HepG2 (cell line): ENCODE measurements around the gene TBC1D25. TPM values are rescaled to one million over a fixed set of nuclear protein-coding genes. Genes with fewer than 3 reads are reported as not detected.

Source experiments
- ATAC-seq: fragments of 200-7000 bp; cut with Tn5 transposase; 3 replicates; pipeline ENCODE4 v1.9.1; 2020; ENCODE audit warnings: mild to moderate bottlenecking, moderate library complexity
- BruUV-seq: library from RNA; stranded (reverse); fragments of 400-500 nt; replicated peaks from 2 replicates; lab custom pipeline; 2021; lab: Mats Ljungman, UMichigan
- CTCF ChIA-PET: fragments of 300-600 bp; formaldehyde crosslinking; extraction: SDS; loops from one replicate; lab custom pipeline; 2021; ENCODE audit warnings: low total read pairs, inconsistent platforms, low intra/inter-chr PET ratio; lab: Yijun Ruan, JAX
- POLR2A ChIA-PET: fragments of 350-600 bp; sonication (Branson Sonifier 250); formaldehyde crosslinking; loops from one replicate; lab custom pipeline; 2020; ENCODE audit warnings: antibody characterized with exemption, inconsistent platforms; lab: Yijun Ruan, JAX
- DNase-seq: peaks from one replicate; pipeline ENCODE4 v3.0.0-alpha.2; 2015; ENCODE audit warnings: low spot score
- FAIRE-seq: peaks from 3 replicates; lab custom pipeline; 2011; peaks lifted over from hg19 to GRCh38; lab: Jason Lieb, UNC
- H2AFZ ChIP-seq: one replicate; pipeline ENCODE4 v1.6.1; 2011; ENCODE audit warnings: low read length, inconsistent platforms
- H3K27ac ChIP-seq: fragments of 300-600 bp; 3 replicates; pipeline ENCODE4 v1.8.0; 2011; ENCODE audit warnings: mixed run types, mild to moderate bottlenecking, mixed read lengths, low read length, inconsistent platforms; ENCODE audit not compliant: insufficient read depth; ENCODE audit errors: extremely low read length
- H3K27me3 ChIP-seq, 2 experiments: fragments of 200-600 bp in 1 of 2; 2 replicates in 1 of 2; 3 replicates in 1 of 2; pipeline versions ENCODE4 v1.6.0 to v1.8.0; 2011; ENCODE audit warnings: low read length in 2 of 2, mild to moderate bottlenecking in 2 of 2, moderate library complexity in 2 of 2, inconsistent platforms in 1 of 2; ENCODE audit not compliant: insufficient read depth in 2 of 2, control insufficient read depth in 1 of 2
- H3K36me3 ChIP-seq, 2 experiments: fragments of 200-600 bp in 1 of 2; replicated peaks in 1 of 2; 2 replicates in 1 of 2; 3 replicates in 1 of 2; pipeline versions ENCODE4 v1.5.1 to v1.8.0; 2011; ENCODE audit warnings: low read length in 2 of 2, inconsistent platforms in 1 of 2; ENCODE audit not compliant: insufficient read depth in 2 of 2, control insufficient read depth in 1 of 2
- H3K4me1 ChIP-seq: 2 replicates; pipeline ENCODE4 v1.5.1; 2012; ENCODE audit warnings: low read length, inconsistent platforms; ENCODE audit not compliant: insufficient read depth
- H3K4me2 ChIP-seq: 2 replicates; pipeline ENCODE4 v1.6.0; 2011; ENCODE audit warnings: low read depth, low read length, inconsistent platforms
- H3K4me3 ChIP-seq, 3 experiments: fragments of 200-600 bp in 1 of 3; sonication (generic), shearing (Covaris generic) in 1 of 3; replicated peaks in 1 of 3; 2 replicates each; pipeline ENCODE4 v1.5.1; 2011 to 2016; ENCODE audit warnings: low read length in 3 of 3, inconsistent platforms in 2 of 3, low read depth in 2 of 3, mild to moderate bottlenecking in 2 of 3, control low read depth in 1 of 3, mixed read lengths in 1 of 3; ENCODE audit not compliant: insufficient read depth in 1 of 3
- H3K79me2 ChIP-seq: one replicate; pipeline ENCODE4 v1.6.1; 2011; ENCODE audit warnings: low read length, inconsistent platforms; ENCODE audit not compliant: insufficient read depth
- H3K9ac ChIP-seq: 2 replicates; pipeline ENCODE4 v1.6.0; 2011; ENCODE audit warnings: mild to moderate bottlenecking, low read depth, low read length, inconsistent platforms; ENCODE audit not compliant: insufficient read depth
- H3K9me3 ChIP-seq: 2 replicates; pipeline ENCODE4 v1.5.1; 2012; ENCODE audit warnings: mild to moderate bottlenecking, low read length
- H4K20me1 ChIP-seq: 2 replicates; pipeline ENCODE4 v1.6.0; 2011; ENCODE audit warnings: inconsistent platforms, mild to moderate bottlenecking, low read length, moderate library complexity; ENCODE audit not compliant: insufficient read depth
- HOXA5 ChIP-seq: sonication (generic); formaldehyde crosslinking; IDR thresholded peaks from 2 replicates; pipeline ENCODE4 v1.4.0; 2020; ENCODE audit warnings: missing genetic modification reagents
- KMT2B ChIP-seq: IDR thresholded peaks from 2 replicates; pipeline ENCODE4 v1.6.1; 2016; ENCODE audit warnings: missing genetic modification reagents, missing compliant biosample characterization
- MAZ ChIP-seq, 2 experiments: sonication (generic) in 1 of 2; formaldehyde crosslinking in 1 of 2; IDR thresholded peaks; 2 replicates each; pipeline versions ENCODE4 v1.5.0 to v1.6.1; 2012 to 2020; ENCODE audit warnings: low read depth in 2 of 2, mild to moderate bottlenecking in 2 of 2, borderline replicate concordance in 1 of 2, improper control_type of control experiment in 1 of 2, low read length in 1 of 2, missing genetic modification reagents in 1 of 2, moderate library complexity in 1 of 2
- PAWR ChIP-seq: sonication (generic); formaldehyde crosslinking; IDR thresholded peaks from 2 replicates; pipeline ENCODE4 v1.4.0; 2020; ENCODE audit warnings: missing genetic modification reagents, mild to moderate bottlenecking, borderline replicate concordance
- RNF2 ChIP-seq: fragments of 450-650 bp; conservative IDR thresholded peaks from 2 replicates; pipeline ENCODE4 v1.6.1; 2016; ENCODE audit warnings: low read depth
- TMF1 ChIP-seq: sonication (generic); formaldehyde crosslinking; IDR thresholded peaks from 2 replicates; pipeline ENCODE4 v1.8.1; 2022; ENCODE audit warnings: low read depth, missing genetic modification reagents
- TSC22D2 ChIP-seq: sonication (generic); formaldehyde crosslinking; IDR thresholded peaks from 2 replicates; pipeline ENCODE4 v1.5.1; 2020; ENCODE audit warnings: missing genetic modification reagents, mild to moderate bottlenecking, borderline replicate concordance
- ZBTB33 ChIP-seq: sonication (generic); formaldehyde crosslinking; IDR thresholded peaks from 2 replicates; pipeline ENCODE4 v1.4.0; 2020; ENCODE audit warnings: missing genetic modification reagents
- ZBTB8A ChIP-seq: sonication (generic); formaldehyde crosslinking; IDR thresholded peaks from 2 replicates; pipeline ENCODE4 v1.4.0; 2020; ENCODE audit warnings: mild to moderate bottlenecking, low read depth, missing genetic modification reagents, borderline replicate concordance
- ZFP91 ChIP-seq: sonication (generic); formaldehyde crosslinking; IDR thresholded peaks from 2 replicates; pipeline ENCODE4 v1.9.0; 2022; ENCODE audit warnings: missing genetic modification reagents, mild to moderate bottlenecking, borderline replicate concordance
- ZNF17 ChIP-seq: sonication (generic); formaldehyde crosslinking; IDR thresholded peaks from 2 replicates; pipeline ENCODE4 v1.5.0; 2020; ENCODE audit warnings: mild to moderate bottlenecking, missing genetic modification reagents
- ZNF207 ChIP-seq: fragments of 450-650 bp; IDR thresholded peaks from 2 replicates; pipeline ENCODE4 v1.6.1; 2016; ENCODE audit warnings: antibody characterized with exemption, borderline replicate concordance
- ZNF230 ChIP-seq: sonication (generic); formaldehyde crosslinking; IDR thresholded peaks from 2 replicates; pipeline ENCODE4 v1.4.0; 2020; ENCODE audit warnings: mild to moderate bottlenecking, missing genetic modification reagents
- ZNF251 ChIP-seq: sonication (generic); formaldehyde crosslinking; IDR thresholded peaks from 2 replicates; pipeline ENCODE4 v1.9.0; 2021; ENCODE audit warnings: mild to moderate bottlenecking, missing genetic modification reagents
- ZNF431 ChIP-seq: sonication (generic); formaldehyde crosslinking; IDR thresholded peaks from 2 replicates; pipeline ENCODE4 v1.9.0; 2022; ENCODE audit warnings: missing genetic modification reagents, low read depth, mild to moderate bottlenecking, borderline replicate concordance
- ZNF547 ChIP-seq: sonication (generic); formaldehyde crosslinking; IDR thresholded peaks from 2 replicates; pipeline ENCODE4 v1.5.1; 2020; ENCODE audit warnings: mild to moderate bottlenecking, missing genetic modification reagents
- ZNF570 ChIP-seq: sonication (generic); formaldehyde crosslinking; IDR thresholded peaks from 2 replicates; pipeline ENCODE4 v1.4.0; 2020; ENCODE audit warnings: mild to moderate bottlenecking, missing genetic modification reagents, borderline replicate concordance
- WGBS: methylation state at CpG from one replicate; pipeline ENCODE4 v1.1.6; 2017; ENCODE audit warnings: low lambda C conversion rate; 5-methylcytosine and 5-hydroxymethylcytosine counted together
- in situ Hi-C: cut with HindIII; loops from 2 replicates; pipeline ENCODE4 v1.10.0; 2017; ENCODE audit warnings: low pct_unique_long_range_greater_than_20kb; ENCODE audit not compliant: extremely low pct_ligation_motif_present
- intact Hi-C: fragments of 100-400 bp; cut with micrococcal nuclease; formaldehyde crosslinking; loops from one replicate; pipeline ENCODE4 v1.10.0; 2022; ENCODE audit not compliant: unreplicated experiment
- polyA plus RNA-seq, 8 experiments: library from polyadenylated mRNA; depleted of rRNA in 3 of 8; stranded (reverse) in 7 of 8; unstranded in 1 of 8; fragments of >200 nt; fragmentation: Illumina TruSeq in 4 of 8; extraction: Trizol in 4 of 8; gene quantifications; 2 replicates each; pipeline versions ENCODE4 v1.2.1 to v1.2.3, GENCODE V29; 2011 to 2016; ENCODE audit warnings: low read depth in 4 of 8, missing spikeins in 1 of 8, mixed read lengths in 1 of 8; ENCODE audit not compliant: insufficient read depth in 1 of 8
- total RNA-seq, 5 experiments: library from RNA; depleted of rRNA; stranded (reverse); fragments of >200 nt; fragmentation: Illumina TruSeq; extraction: Trizol; gene quantifications; 2 replicates each; pipeline ENCODE4 v1.2.3, GENCODE V29; 2016; ENCODE audit warnings: low read depth in 1 of 5

The TBC1D25 gene
- total and polyA plus RNA-seq, 2 of the 13 experiments (the other 11 are each of a cell fraction or from before 2014, with no cell fraction given), result 3.5 to 4.7 TPM

- no peak for TF ChIP-seq ZNF570 (CRISPR knock-in tag)
- no peak for TF ChIP-seq MAZ (IDR thresholded peaks at IDR 0.05; ENCODE audit: borderline replicate concordance, low read depth, low read length)
- TF ChIP-seq MAZ (CRISPR knock-in tag; IDR thresholded peaks at IDR 0.05; ENCODE audit: low read depth), result 0 out of 2 replicates have a peak, but pooled peaks have one; percentile 3
- no peak for TF ChIP-seq ZNF431 (CRISPR knock-in tag)
- no peak for TF ChIP-seq ZBTB8A (CRISPR knock-in tag)
- TF ChIP-seq RNF2, result no peak
- TF ChIP-seq TSC22D2 (CRISPR knock-in tag), result no peak
- TF ChIP-seq ZNF230 (CRISPR knock-in tag), result 0 out of 2 replicates have a peak, but pooled peaks have one; percentile 11
- 0 out of 2 replicates have a peak, but pooled peaks have one; percentile 0 for TF ChIP-seq KMT2B (CRISPR knock-in tag)
- TF ChIP-seq ZNF17 (CRISPR knock-in tag), result no peak
- peak; percentile 8; the same call in 1 of the 2 replicates for TF ChIP-seq ZFP91
- TF ChIP-seq PAWR, result no peak
Observed at GRCh38 chrX:48540028-48540375, 488 bp downstream of the TBC1D25 start (continued).

- peak overlapping the region; percentile 64; the same call in 1 of the 2 replicates for H3K9ac ChIP-seq
- TSS peak; percentile 69 for BruUV-seq
- no peaks in the 10 kb centered on the region for H3K9me3 ChIP-seq
- peak overlapping the region; percentile 74 for H3K4me2 ChIP-seq
- peaks cover 23% of the 10 kb centered on the region for H3K4me1 ChIP-seq
- peak overlapping the region; percentile 54 for H3K27ac ChIP-seq
- CTCF ChIA-PET, result no interaction called here
- POLR2A ChIA-PET, result interaction anchor here (1.6 to 3.1 kb wide), 3 partner anchors 10 to 34 kb away, joined by 5 to 28 read pairs (median 25); partner anchors contain the start of genes EBP and RBM3
- no peaks in the 10 kb centered on the region for H4K20me1 ChIP-seq
- no peaks in the 10 kb centered on the region for H3K27me3 ChIP-seq
- H2AFZ ChIP-seq, result no peak overlapping the region
- TF ChIP-seq TMF1 (no peak), ZNF207 (no peak), ZNF547 (no peak), ZBTB33 (CRISPR knock-in tag) (0 out of 2 replicates have a peak, but pooled peaks have one; percentile 10), ZNF251 (CRISPR knock-in tag) (no peak), HOXA5 (CRISPR knock-in tag) (no peak)
- no peaks in the 10 kb centered on the region; a peak in 1 of 5 replicates for H3K36me3 ChIP-seq
- no peak for FAIRE-seq
- peak overlapping the region; percentile 54 to 75 (median 69); a peak in 4 of 6 replicates for H3K4me3 ChIP-seq
- intact Hi-C loops, result no loop called here
- peaks cover 10% of the 10 kb centered on the region for H3K79me2 ChIP-seq
- in situ Hi-C loops, result no loop called here
- no peak for ATAC-seq
- 89% methylated on average over 7 of the region's 7 CpGs for whole genome bisulfite sequencing
- no peak for DNase-seq
Observed at GRCh38 chrX:48540480-48540879, 966 bp downstream of the TBC1D25 start.
